HG03045 (cell line): Measurements from ENCODE around the gene FBXL5.
A peak's percentile ranks its signal among the peaks of the same experiment; 100 is the strongest.

ENCODE experiments used
- ATAC-seq: cut with Tn5 transposase; IDR thresholded peaks from one replicate; pipeline ENCODE4 v1.9.1; 2021; ENCODE audit warnings: mild to moderate bottlenecking, moderate library complexity; ENCODE audit not compliant: unreplicated experiment

The FBXL5 gene

DNA sequence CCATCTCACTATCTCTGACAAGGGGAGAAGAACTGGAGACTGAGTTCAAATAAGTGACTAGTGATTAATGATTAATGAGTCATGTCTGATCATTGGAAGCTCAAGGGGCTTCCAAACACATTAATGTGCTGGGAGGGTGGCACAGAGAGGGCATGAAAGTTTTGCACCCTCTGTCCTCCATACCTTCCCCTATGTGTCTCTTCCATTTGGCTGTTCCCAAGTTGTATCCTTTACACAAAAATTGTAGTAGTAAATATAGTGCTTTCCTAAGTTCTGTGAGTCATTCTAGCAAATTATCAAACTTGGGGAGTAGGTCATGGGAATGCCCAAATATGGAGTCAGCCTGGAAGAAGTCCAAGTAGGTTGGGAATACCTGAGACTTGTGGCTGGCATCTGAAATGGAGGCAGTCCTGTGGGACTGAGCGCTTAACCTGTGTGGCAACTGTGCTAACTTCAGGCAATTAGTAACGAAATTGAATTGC is 22.4 kb upstream of the FBXL5 start:
- ATAC-seq = no peak

DNA sequence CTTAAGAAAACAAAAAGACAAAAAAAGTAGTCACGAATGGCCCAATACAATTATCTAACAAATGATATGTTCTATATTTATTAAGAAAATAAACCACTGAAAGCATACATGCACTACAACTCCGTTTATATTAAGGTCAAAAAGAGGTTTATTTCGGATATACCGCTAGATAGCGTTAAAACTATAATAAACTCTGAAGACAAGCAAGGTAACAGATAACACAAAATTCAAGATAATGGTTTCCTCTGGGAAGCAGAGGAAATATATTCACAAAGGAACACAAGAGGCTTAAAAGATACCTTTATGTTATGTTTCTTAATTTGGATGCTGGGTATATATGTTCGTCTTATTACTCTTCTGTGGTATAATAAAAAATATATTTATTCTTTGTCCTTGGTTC is 21.7 kb upstream of the FBXL5 start:
- no peak for ATAC-seq

DNA sequence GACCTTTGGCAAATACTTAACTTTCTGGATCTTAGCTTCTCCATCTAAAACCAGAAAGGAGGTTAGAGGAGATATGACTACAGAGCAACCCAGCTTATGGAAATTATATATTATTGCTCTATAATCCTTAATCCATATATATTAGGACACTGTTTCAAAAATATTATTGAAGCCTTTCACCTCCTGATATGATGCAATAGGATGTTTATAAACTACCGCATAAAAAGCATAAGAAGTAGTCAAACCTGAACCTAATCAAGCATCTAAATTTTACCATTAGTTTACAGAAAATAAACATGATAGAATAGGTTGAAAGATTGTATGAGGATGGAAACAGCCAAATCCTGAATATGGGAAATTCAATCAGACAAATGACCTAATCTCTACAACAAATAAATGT is 20.9 kb upstream of the FBXL5 start:
- no peak for ATAC-seq

DNA sequence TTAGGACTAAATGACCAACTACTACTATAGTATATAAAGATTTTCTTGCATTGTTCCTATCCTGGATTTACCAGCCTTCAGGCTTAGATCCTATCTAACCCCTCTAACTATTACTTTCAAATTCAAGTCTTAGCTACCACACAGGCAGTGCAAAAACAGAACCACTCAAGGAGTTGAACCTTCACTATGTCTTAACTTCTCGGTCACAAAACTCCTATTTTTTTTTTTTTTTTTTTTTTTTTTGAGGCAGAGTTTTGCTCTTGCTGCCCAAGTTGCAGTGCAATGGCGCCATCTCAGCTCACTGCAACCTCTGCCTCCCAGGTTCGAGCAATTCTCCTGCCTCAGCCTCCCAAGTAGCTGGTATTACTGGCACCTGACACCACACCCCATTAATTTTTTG is 20.2 kb upstream of the FBXL5 start:
- no peak for ATAC-seq

DNA sequence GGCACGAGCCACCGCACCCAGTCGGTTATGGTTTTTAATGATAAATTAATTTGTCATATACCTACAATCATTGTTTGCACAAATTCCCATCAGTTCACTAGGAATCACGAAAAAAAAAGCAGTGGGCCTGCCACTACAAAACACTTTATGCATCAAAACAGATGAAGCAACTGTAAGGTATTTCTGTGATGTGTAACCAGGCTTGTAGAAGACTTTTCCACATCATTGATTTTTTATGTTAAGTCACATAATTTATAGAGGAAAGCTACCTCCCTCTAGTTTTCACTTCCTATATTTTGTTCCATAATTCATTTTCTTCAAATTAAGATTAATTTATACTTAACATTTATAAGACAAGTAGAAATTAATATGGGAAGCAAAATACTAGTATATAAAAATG is 19.8 kb upstream of the FBXL5 start:
- ATAC-seq = no peak

DNA sequence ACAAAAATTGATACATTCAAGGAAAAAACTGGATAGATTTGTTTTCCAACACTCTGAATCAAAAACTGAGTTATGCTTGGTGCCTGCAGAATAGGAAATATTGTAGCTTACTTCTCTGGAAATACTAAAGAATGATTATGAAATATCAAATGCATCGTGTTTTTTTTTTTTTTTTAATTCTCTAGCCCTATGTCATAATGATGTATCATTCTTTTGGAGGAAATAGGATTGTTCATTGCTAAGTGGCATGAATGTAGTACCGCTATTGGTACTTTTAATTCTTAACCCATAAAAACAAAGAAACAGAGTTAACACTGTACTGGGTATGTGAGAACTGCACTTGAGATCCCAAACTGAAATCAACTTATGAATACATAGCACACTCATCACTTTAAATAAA is 18.9 kb upstream of the FBXL5 start:
- no peak for ATAC-seq

DNA sequence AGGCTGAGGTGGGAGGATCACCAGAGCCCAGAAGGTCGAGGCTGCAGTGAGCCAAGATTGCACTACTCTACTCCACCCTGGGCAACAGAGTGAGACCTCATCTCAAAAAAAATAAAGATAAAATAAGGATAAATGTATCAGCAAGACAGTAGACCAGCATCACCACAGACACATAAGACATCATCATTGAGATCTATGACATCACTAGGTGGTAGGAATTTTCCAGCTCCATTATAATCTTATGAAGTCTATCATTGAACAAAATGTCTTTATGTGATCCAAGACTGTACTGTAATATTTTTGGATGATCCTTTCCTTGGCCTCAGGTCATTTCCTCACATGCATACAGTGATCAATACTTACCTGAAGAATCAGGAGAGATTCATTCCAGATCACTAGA is 18.2 kb upstream of the FBXL5 start:
- ATAC-seq = no peak

DNA sequence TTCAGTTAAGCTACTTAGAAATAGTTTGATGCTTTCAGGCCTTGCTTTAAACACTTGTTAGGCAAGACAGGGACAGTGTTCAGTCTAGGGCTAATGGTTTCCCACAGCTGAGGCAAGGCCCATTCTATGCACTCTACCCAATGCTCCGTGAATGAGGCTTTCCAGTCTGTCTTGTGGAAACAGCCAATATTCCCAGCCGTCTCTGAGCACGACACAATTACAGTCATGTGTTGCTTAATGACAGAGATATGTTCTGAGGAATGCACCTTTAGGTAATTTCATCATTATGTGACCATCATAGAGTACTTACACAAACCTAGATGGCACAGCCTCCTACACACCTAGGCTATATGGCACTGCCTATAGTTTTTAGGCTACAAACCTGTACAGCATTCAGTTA is 16.9 kb upstream of the FBXL5 start:
- ATAC-seq = no peak

DNA sequence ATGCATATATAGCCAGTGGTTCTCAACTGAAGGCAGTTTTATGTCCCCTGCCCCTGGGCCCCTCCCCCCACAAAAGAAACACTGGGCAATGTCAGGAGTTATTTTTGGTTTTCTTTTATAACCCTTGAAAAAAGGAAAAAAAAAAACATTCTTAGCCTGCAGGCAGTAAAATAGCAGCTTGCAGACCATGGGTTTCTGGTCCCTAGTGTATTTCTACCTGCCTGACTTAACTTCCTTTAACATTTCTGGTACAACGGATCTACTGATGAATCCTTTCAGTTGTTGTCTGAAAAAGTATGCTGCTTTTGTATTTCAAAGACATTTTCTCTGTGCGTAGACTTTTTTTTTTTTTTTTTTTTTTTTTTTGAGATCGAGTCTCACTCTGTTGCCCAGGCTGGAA is 15.4 kb upstream of the FBXL5 start:
- no peak for ATAC-seq

DNA sequence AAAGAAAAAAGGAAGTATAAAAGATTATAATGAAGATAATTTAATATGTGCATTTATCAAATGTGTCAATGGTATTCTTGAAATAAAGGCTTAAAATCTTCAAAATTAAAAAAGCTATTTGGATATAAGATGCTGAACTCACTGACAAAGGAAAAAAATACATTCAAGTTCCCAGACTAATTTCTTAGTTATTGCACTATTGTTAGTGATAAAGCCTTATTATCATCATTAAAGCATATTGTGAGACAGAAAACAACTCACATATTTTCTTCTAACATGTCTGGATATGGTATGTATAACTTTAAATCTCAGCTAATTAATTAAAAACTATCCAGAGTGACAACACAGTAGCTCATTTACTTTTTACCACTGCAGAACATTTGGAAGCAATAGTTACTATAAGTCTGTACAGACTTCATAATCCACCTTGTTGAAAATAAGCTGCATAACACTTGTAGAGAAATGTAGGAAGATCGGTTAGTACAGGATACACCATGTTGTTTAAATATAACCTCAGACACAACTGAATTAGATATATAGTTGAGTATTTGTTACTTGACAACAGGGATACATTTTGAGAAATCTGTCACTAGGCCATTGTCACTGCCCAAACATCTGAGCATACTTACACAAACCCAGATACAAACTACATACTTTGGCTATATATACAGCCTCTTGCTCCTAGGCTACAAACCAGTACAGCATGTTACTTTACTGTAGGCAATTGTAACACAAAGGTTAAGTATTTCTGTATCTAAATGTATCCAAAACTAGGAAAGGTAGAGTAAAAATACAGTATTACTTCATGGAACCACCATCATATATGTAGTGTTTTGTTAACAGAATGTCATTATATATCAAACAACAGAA is 13.6 kb upstream of the FBXL5 start:
- no peak for ATAC-seq

DNA sequence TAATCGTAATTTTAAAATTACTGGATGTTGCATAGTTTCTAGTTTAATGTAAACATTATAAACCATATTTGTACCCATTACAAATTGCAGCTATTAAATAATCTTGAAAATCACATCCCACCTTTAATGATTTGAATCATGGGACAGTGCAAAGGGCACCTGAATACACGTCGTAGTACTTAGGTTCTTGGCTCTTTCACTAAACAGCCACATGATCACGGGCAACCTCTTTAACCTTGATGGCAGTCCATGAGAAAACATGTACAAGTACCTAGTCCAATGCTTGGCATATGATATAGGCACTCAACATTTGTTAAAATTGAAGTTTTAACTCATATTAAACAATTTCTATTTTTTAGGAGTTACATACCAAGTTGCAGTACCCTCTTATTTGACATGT is 11.8 kb upstream of the FBXL5 start:
- no peak for ATAC-seq

DNA sequence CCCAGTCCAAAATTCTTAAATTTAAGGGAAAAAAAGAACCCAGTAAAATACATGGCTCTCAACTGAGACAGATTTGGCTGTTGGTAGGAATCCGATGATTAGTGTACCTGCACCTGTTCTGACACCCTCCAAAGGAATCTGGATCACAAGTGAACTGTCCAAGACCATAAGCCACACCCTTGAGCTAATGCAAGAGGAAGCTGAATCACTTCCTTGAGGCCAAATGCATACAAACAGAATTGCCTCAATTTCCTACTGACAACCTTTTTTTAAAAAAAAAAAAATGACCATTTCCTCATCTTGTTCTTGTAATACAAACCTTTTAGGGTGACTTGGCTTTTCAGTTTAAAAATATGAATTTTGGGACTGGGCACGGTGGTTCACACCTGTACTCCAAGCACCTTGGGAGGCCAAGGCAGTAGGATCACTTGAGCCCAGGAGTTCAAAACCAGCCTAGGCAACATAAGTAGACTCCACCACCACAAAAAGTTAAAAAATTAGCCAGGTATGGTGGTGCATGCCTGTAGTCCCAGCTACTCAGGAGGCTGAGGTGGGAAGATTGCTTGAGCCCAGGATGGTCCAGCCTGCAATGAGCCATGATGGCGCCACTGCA is 10.7 kb upstream of the FBXL5 start:
- ATAC-seq = no peak

DNA sequence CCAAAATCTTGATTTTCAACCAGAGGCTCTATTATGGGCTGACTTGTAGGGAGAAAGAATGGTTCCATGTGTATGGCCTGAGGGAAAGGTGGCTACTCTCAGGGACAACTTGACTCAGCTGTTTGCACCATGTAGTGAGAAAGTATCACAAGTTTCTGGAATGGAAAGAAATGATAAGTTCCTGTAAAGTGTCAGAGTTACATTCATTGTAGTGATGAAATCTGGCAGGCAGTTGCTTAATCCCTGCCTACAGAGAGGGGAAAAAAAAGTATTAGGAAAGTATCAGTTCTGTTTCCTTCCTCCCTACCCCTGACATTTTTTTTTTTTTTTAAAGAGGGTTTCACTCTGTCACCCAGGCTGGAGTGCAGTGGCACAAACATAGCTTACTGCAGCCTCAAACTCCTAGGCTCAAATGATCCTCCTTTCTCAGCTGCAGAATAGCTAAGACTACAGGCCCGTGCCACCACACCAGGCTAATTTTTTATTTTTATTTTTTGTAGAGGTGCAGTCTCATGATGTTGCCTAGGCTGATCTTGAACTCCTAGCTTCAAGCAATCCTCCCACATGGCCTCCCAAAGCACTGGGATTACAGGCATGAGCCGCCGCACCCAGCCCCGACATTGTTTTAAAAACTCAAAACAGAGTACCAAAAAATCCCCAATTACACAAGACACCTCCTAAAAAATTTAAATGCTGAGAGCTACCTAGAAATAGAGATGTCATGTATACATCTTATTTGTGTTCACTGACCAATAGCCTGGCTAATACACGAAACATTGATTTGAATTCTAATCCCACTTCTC is 4.8 kb upstream of the FBXL5 start:
- ATAC-seq = no peak

DNA sequence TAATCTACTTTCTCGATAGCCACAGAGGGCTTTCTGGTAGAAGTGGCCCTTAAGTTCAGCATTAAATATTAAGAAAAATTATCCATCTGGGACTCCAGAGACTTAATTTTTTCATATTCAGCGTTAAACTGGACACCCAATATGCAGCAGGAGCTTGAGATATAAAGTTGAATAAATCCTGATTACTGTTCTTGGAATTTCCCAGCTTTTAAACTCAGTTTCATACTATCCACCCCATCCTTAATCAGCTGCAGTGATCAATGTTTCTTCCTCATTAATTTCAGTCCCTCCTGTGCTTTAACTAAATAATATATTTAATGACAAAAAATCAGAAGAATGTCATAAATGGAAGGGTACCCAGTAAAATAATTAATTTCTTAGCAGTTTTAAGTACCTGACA is 3.6 kb upstream of the FBXL5 start:
- ATAC-seq = no peak

DNA sequence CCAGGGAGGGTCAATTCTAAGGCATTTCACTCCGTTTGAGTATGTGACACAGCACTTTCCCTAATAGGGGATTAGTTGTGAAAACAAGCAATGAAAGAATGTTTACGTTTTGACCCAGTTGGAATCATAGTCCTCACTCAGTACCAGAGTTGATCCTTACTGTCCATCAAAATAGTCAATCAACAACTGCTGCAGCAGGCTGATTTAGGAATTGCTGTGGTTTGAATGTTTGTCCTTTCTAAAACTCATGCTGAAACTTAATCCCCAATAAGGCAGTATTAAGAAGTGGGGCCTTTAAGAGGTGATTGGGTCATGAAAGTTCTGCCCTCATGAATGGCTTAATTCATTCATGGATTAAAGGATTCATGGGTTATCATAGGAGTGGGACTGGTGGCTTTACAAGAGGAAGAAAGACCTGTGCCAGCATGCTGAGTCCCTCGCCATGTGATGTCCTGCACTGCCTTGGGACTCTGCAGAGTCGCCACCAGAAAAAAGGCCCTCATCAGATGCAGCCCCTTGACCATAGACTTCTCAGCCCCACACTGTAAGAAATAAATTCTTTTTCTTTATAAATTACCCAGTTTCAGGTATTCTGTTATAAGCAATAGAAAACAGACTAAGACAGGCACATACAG is 3.1 kb upstream of the FBXL5 start:
- no peak for ATAC-seq

DNA sequence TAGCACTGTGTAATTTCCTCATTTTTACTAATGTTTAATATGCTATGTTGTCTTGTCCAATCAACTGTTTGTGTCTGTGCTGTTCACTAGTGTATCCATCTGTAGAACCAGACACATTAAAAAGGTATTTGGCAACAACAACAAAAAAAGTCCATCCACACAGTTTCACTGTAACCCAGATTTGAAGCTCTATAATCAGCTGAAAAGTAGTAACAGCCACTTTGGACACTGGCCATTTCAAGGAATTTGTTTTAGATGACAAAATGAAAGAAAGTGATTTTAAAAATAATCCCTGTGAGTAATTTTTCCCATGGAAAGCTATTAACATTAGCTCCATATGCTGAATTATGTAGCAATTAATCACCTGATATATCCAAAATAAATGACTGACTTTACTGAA is 2.2 kb upstream of the FBXL5 start:
- no peak for ATAC-seq

DNA sequence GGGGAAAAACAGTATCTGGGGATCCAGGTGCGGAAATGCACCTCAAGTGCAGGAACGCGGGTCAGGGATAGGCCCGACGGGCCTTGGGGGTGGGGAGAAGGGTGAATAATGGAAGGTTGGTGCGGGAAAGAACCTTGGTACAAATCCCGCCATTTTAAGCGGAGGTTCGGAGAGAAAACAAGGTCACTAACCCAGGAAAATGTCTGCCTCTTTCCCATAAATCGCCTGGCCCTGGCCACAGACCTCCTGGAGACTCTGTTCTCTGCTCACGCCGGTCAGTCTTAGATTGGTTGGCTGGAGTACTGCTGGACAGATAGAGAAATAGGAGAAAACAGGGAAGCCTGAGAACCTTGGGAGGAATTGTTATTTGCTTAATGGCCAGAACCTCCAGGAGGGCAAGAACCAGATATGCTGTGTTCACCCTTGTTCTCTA is 897 bp upstream of the FBXL5 start:
- no peak for ATAC-seq

DNA sequence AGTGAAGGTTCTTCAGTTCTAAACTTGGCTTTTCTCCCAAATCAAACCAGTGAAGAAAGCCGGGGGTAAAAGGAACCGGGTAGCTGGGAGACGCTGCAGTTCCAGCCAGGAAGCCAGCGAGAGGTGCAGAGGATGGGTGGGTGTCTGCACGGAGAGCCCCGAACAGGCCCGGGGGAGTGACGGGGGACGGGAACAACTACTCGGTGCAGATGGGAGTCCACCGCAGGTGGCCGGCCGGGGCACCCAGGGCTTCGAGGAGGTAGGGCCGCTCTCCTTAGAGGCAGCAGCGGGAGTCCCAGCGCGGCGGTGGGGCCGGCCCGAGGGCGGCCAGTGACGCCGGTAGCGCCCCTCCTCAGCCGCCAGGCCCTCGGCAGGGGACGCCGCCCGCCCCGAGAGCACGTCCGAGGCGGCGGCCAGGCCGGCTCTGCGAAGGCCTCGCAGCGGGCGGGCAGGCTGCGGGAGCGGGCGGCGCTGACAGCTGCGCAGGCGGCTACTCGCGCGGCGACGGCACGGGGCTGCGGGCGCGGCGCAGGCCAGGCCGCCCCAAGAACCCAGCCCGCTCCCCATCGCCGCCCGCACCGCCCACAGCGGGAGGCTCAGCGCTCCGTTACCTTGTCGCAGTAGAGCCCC is 449 bp downstream of the FBXL5 start:
- peak; percentile 51 for ATAC-seq

DNA sequence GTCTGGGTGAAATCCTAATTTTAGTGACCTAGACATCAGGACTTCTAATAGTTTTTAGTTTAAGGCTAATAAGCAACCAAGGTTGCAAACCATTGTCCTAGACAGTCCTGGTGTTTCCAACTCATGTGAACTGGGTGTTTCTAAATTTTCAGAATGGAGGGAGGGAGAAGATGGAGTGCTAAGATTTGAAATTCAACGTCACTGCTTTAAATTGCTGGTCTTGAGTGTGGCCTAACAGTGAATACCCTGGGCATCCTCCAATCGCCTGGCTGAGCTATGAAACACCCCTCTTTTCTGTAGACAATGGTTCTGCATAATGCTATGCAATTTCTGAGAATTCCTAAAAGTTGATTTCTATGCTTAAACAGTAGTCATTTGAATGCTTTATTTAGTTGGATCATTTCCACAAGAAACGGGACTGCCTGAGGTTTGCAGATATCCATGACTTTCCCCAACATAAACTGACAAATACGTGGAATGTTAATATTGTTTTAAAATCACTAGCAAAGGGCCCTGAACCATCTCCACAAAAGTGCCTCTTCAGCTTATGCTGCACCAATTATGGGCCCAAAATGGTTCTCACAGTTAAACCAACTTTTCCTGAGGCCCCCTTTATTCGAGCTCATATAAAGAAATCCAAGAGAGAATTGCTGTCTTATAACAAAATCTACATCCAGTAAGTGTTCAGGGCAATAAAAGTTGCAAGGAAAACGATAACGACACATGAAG is 1.1 kb downstream of the FBXL5 start:
- ATAC-seq = no peak

DNA sequence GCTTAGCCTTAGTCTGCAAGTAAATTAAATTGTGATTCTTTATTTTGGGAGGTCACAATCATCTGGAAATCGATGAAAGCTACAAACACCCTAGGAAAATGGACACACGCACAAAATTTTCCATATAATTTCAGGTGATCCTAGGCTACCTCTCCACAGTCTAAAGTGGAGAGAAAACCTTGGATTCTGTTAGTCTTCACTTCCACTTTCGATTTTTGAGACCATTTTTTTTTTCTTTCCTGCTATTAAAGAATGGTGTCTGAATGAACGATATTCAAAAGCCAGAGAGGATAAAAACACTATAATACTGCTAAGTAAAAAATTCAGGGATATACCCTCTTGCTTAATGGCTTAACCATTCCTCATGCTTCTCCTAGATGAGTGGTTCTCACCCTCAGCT is 1.7 kb downstream of the FBXL5 start:
- no peak for ATAC-seq
